ENCODE results near the gene NDST1. TPM values are rescaled to one million over a fixed set of nuclear protein-coding genes. Genes with fewer than 3 reads are reported as not detected.

NDST1 gene
- polyA plus RNA-seq, 1 donor = 45.4 TPM

- H3K4me1 ChIP-seq (ENCODE audit: control insufficient read depth, insufficient read depth, low read length) = peaks cover 49% of the 10 kb centered on the region
- no peak overlapping the region for H3K4me3 ChIP-seq (ENCODE audit: low read length)
- no peaks in the 10 kb centered on the region for H3K9me3 ChIP-seq (ENCODE audit: control insufficient read depth, low read depth, low read length)
- no peak overlapping the region for H3K27ac ChIP-seq (ENCODE audit: low read length)
- WGBS (ENCODE audit: insufficient coverage, low lambda C conversion rate) = no CpG with 5 or more reads among the region's 10 CpGs
- H3K36me3 ChIP-seq (ENCODE audit: control insufficient read depth, insufficient read depth, low read length) = no peaks in the 10 kb centered on the region
- H3K27me3 ChIP-seq (ENCODE audit: control insufficient read depth, insufficient read depth, low read length) = no peaks in the 10 kb centered on the region
- no peak for DNase-seq
Observed at GRCh38 chr5:150577378-150578139, 69.6 kb downstream of the NDST1 start.

- no peaks in the 10 kb centered on the region for H3K27me3 ChIP-seq (ENCODE audit: control insufficient read depth, insufficient read depth, low read length)
- H3K4me3 ChIP-seq (ENCODE audit: low read length) = no peak overlapping the region
- H3K36me3 ChIP-seq (ENCODE audit: control insufficient read depth, insufficient read depth, low read length) = no peaks in the 10 kb centered on the region
- H3K4me1 ChIP-seq (ENCODE audit: control insufficient read depth, insufficient read depth, low read length) = peaks cover 62% of the 10 kb centered on the region
- DNase-seq = no peak
- H3K27ac ChIP-seq (ENCODE audit: low read length) = peak overlapping the region; percentile 70
- no peaks in the 10 kb centered on the region for H3K9me3 ChIP-seq (ENCODE audit: control insufficient read depth, low read depth, low read length)
- no CpG with 5 or more reads among the region's 16 CpGs for WGBS (ENCODE audit: insufficient coverage, low lambda C conversion rate)
Observed at GRCh38 chr5:150578781-150579461, 71.0 kb downstream of the NDST1 start.

- WGBS (ENCODE audit: insufficient coverage, low lambda C conversion rate) = no CpG with 5 or more reads among the region's 11 CpGs
- peak; percentile 71 to 84 for DNase-seq
Observed at GRCh38 chr5:150579462-150580400, 71.8 kb downstream of the NDST1 start.

DNA sequence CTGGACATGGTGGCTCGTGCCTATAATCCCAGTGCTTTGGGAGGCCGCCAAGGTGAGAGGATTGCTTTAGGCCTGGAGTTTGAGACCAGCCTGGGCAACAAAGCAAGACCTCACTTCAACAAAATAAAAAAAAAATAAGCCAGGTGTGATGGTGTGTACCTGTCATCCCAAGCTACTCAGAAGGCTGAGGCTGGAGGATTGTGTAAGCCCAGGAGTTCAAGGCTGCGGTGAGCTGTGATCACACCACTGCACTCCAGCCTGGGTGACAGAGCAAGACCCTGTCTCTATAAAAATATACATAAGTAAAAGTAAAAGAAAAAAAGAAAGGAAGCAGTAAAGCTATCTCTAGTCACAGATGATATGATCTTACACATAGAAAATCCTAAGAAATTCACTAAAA lies 73.0 kb downstream of the NDST1 start:
- H3K27ac ChIP-seq (ENCODE audit: low read length) = no peak overlapping the region
- DNase-seq = no peak
- no CpG with 5 or more reads among the region's 3 CpGs for WGBS (ENCODE audit: insufficient coverage, low lambda C conversion rate)

More at GRCh38 chr5:150579462-150580400, 71.8 kb downstream of the NDST1 start:
- Histone ChIP-seq H3K4me3 (ENCODE audit: low read length) (no peak overlapping the region), H3K9me3 (ENCODE audit: control insufficient read depth, low read depth, low read length) (no peaks in the 10 kb centered on the region), H3K27ac (ENCODE audit: low read length) (peak overlapping the region; percentile 70), H3K4me1 (ENCODE audit: control insufficient read depth, insufficient read depth, low read length) (peaks cover 70% of the 10 kb centered on the region), H3K36me3 (ENCODE audit: control insufficient read depth, insufficient read depth, low read length) (no peaks in the 10 kb centered on the region), H3K27me3 (ENCODE audit: control insufficient read depth, insufficient read depth, low read length) (no peaks in the 10 kb centered on the region)

GRCh38 chr5:150582241-150583109 lies 74.5 kb downstream of the NDST1 start:
- WGBS (ENCODE audit: insufficient coverage, low lambda C conversion rate) = no CpG with 5 or more reads among the region's 19 CpGs
- H3K4me1 ChIP-seq (ENCODE audit: control insufficient read depth, insufficient read depth, low read length) = peaks cover 71% of the 10 kb centered on the region
- peak overlapping the region; percentile 85 for H3K27ac ChIP-seq (ENCODE audit: low read length)
- H3K9me3 ChIP-seq (ENCODE audit: control insufficient read depth, low read depth, low read length) = no peaks in the 10 kb centered on the region
- DNase-seq = peak; percentile 83 to 93
- no peaks in the 10 kb centered on the region for H3K36me3 ChIP-seq (ENCODE audit: control insufficient read depth, insufficient read depth, low read length)
- peak overlapping the region; percentile 13 for H3K4me3 ChIP-seq (ENCODE audit: low read length)
- H3K27me3 ChIP-seq (ENCODE audit: control insufficient read depth, insufficient read depth, low read length) = no peaks in the 10 kb centered on the region

More for the DNA sequence above, 73.0 kb downstream of the NDST1 start:
- Histone ChIP-seq H3K4me3 (ENCODE audit: low read length) (no peak overlapping the region), H3K36me3 (ENCODE audit: control insufficient read depth, insufficient read depth, low read length) (no peaks in the 10 kb centered on the region), H3K4me1 (ENCODE audit: control insufficient read depth, insufficient read depth, low read length) (peaks cover 72% of the 10 kb centered on the region), H3K27me3 (ENCODE audit: control insufficient read depth, insufficient read depth, low read length) (no peaks in the 10 kb centered on the region), H3K9me3 (ENCODE audit: control insufficient read depth, low read depth, low read length) (no peaks in the 10 kb centered on the region)

DNA sequence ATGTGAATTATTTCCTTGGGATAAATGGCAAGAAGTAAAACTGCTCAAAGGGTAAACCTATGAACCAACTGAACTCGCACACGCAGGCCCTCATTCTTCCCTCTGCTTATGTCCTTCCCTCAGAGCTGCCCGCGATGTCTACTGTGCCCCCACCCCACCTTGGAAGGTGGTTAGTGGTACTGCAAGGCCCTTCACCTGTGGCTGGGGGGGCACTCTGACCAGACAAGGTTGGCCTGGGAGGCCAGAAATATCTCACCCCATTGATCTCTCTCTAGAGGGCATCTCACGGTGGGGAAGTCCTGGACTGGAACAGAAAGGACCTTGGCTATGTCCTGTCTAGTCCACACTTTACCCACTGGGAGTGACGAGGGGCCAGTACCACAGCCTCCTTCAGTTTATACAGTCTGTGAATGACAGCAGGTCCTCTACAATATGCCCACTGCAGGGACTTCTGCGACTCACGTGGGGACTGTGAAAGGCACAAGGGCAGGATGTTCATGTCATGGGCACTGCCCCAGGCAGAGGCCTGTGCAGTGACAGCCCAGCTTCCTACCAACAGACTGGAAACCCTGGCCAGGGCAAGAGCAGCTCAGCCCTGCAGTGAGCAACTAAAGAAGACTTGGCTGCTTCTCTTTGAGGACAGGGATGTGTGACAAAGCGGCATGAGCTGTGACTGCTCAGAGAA lies 75.8 kb downstream of the NDST1 start:
- no peak overlapping the region for H3K4me3 ChIP-seq (ENCODE audit: low read length)
- no peaks in the 10 kb centered on the region for H3K36me3 ChIP-seq (ENCODE audit: control insufficient read depth, insufficient read depth, low read length)
- no peaks in the 10 kb centered on the region for H3K9me3 ChIP-seq (ENCODE audit: control insufficient read depth, low read depth, low read length)
- WGBS (ENCODE audit: insufficient coverage, low lambda C conversion rate) = no CpG with 5 or more reads among the region's 9 CpGs
- peak overlapping the region; percentile 85 for H3K27ac ChIP-seq (ENCODE audit: low read length)
- DNase-seq = no peak
- H3K27me3 ChIP-seq (ENCODE audit: control insufficient read depth, insufficient read depth, low read length) = no peaks in the 10 kb centered on the region
- peaks cover 81% of the 10 kb centered on the region for H3K4me1 ChIP-seq (ENCODE audit: control insufficient read depth, insufficient read depth, low read length)

DNA sequence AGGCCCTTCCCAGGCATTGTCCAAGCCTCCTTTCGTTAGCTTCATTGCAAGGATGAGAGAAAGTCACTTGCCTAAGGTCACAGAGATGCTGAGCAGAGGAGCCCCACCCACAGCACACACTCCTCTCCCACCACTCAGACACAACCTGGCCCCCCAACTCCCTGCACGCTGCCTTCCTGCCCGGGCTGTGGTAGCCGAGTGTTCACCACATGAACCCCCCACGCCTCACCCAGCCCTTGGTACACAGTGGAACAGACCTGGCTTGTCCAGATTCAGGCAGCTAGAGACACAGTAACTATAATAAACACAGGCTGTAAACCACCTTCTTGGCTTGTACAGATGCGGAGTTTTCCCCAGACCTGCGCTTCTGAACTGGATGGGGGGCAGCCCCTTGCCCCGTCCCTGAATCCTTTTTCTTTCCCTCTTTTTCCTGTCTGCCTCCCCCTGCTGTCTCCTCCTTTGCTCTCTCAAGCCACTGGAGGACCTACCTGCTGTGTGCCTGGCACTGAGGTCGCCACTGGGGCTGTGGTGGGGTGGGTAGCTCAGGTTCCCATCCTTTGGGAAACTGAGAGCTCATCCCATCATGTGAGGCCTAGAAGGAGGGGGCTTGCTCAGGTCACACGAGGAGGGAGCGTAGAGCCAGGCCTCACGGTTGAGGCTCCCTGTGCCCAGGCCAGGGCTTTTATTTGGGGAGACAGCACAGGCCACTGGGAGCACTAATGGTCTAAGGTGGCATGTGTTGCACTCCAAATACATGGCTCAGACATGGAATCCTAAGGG lies 76.8 kb downstream of the NDST1 start:
- Histone ChIP-seq H3K4me3 (ENCODE audit: low read length) (no peak overlapping the region), H3K36me3 (ENCODE audit: control insufficient read depth, insufficient read depth, low read length) (no peaks in the 10 kb centered on the region), H3K27me3 (ENCODE audit: control insufficient read depth, insufficient read depth, low read length) (no peaks in the 10 kb centered on the region), H3K9me3 (ENCODE audit: control insufficient read depth, low read depth, low read length) (no peaks in the 10 kb centered on the region), H3K4me1 (ENCODE audit: control insufficient read depth, insufficient read depth, low read length) (peaks cover 80% of the 10 kb centered on the region), H3K27ac (ENCODE audit: low read length) (peak overlapping the region; percentile 85)
- no CpG with 5 or more reads among the region's 12 CpGs for WGBS (ENCODE audit: insufficient coverage, low lambda C conversion rate)
- DNase-seq = peak in 1 of 2 donors; percentile 64

- Histone ChIP-seq H3K27ac (ENCODE audit: low read length) (peak overlapping the region; percentile 85), H3K27me3 (ENCODE audit: control insufficient read depth, insufficient read depth, low read length) (no peaks in the 10 kb centered on the region), H3K4me1 (ENCODE audit: control insufficient read depth, insufficient read depth, low read length) (peaks cover 81% of the 10 kb centered on the region), H3K36me3 (ENCODE audit: control insufficient read depth, insufficient read depth, low read length) (no peaks in the 10 kb centered on the region), H3K4me3 (ENCODE audit: low read length) (peak overlapping the region; percentile 61), H3K9me3 (ENCODE audit: control insufficient read depth, low read depth, low read length) (no peaks in the 10 kb centered on the region)
- peak; percentile 88 to 95 for DNase-seq
- no CpG with 5 or more reads among the region's 9 CpGs for WGBS (ENCODE audit: insufficient coverage, low lambda C conversion rate)
Observed at GRCh38 chr5:150585781-150586341, 77.9 kb downstream of the NDST1 start.

All from large intestine (tissue), 3 donors.